GM23338 (cell line): ENCODE results near the gene ZIC5. TPM values are rescaled to one million over a fixed set of nuclear protein-coding genes. Genes with fewer than 3 reads are reported as not detected.

Experiments
- ATAC-seq: fragments of 200-7000 bp; cut with Tn5 transposase; 3 replicates; pipeline ENCODE4 v1.9.1; 2020
- DNase-seq: peaks from one replicate; pipeline ENCODE4 v3.0.0-alpha.2; 2015; ENCODE audit warnings: low spot score
- H2AFZ ChIP-seq: fragments of 200-600 bp; sonication (generic); 2 replicates; pipeline ENCODE4 v1.8.0; 2016; ENCODE audit warnings: antibody characterized with exemption, mild to moderate bottlenecking, moderate library complexity
- H3F3A ChIP-seq: fragments of 200-600 bp; sonication (generic); replicated peaks from 2 replicates; pipeline ENCODE4 v1.8.0; 2017; ENCODE audit warnings: antibody characterized with exemption, mixed run types, low read depth
- H3K27ac ChIP-seq: fragments of 200-600 bp; sonication (generic); 2 replicates; pipeline ENCODE4 v1.6.1; 2016; ENCODE audit warnings: low read depth
- H3K27me3 ChIP-seq: fragments of 200-600 bp; sonication (generic); 2 replicates; pipeline ENCODE4 v1.8.0; 2016; ENCODE audit warnings: mild to moderate bottlenecking, mixed run types, moderate library complexity; ENCODE audit not compliant: insufficient read depth
- H3K36me3 ChIP-seq: fragments of 200-600 bp; sonication (generic); 2 replicates; pipeline ENCODE4 v1.8.0; 2016; ENCODE audit warnings: mild to moderate bottlenecking; ENCODE audit not compliant: insufficient read depth
- H3K4me1 ChIP-seq: fragments of 200-600 bp; sonication (generic); 2 replicates; pipeline ENCODE4 v1.8.0; 2016; ENCODE audit warnings: mild to moderate bottlenecking, moderate library complexity; ENCODE audit not compliant: insufficient read depth
- H3K4me2 ChIP-seq: fragments of 200-600 bp; sonication (generic); 2 replicates; pipeline ENCODE4 v1.7.1; 2017; ENCODE audit warnings: mixed run types
- H3K4me3 ChIP-seq: fragments of 200-600 bp; sonication (generic); 2 replicates; pipeline ENCODE4 v1.6.1; 2016; ENCODE audit warnings: mixed run types
- H3K79me2 ChIP-seq: fragments of 200-600 bp; sonication (generic); replicated peaks from 2 replicates; pipeline ENCODE4 v1.8.0; 2017; ENCODE audit warnings: mild to moderate bottlenecking; ENCODE audit not compliant: insufficient read depth
- H3K9me2 ChIP-seq: fragments of 200-600 bp; sonication (generic); 2 replicates; pipeline ENCODE4 v1.8.0; 2017; ENCODE audit not compliant: insufficient read depth
- H4K20me1 ChIP-seq: fragments of 200-600 bp; sonication (generic); replicated peaks from 2 replicates; pipeline ENCODE4 v1.8.0; 2017; ENCODE audit warnings: mild to moderate bottlenecking; ENCODE audit not compliant: insufficient read depth
- H3K27ac Mint-ChIP-seq: 2 replicates; pipeline ENCODE4 v1.8.0; 2020; ENCODE audit warnings: inconsistent platforms, mild to moderate bottlenecking, moderate library complexity, mixed read lengths
- H3K27me3 Mint-ChIP-seq: 3 replicates; pipeline ENCODE4 v1.8.0; 2022; ENCODE audit warnings: low read depth, mild to moderate bottlenecking, moderate library complexity, mixed read lengths, inconsistent platforms; ENCODE audit not compliant: insufficient read depth, poor library complexity
- H3K36me3 Mint-ChIP-seq: 3 replicates; pipeline ENCODE4 v1.8.0; 2021; ENCODE audit warnings: low read depth, mild to moderate bottlenecking, inconsistent platforms, moderate library complexity, mixed read lengths
- H3K4me1 Mint-ChIP-seq: 3 replicates; pipeline ENCODE4 v1.8.0; 2020; ENCODE audit warnings: mild to moderate bottlenecking, inconsistent platforms, mixed read lengths
- H3K4me3 Mint-ChIP-seq: 3 replicates; pipeline ENCODE4 v1.8.0; 2021; ENCODE audit warnings: moderate library complexity, mild to moderate bottlenecking, inconsistent platforms, mixed read lengths
- H3K9me3 Mint-ChIP-seq: 3 replicates; pipeline ENCODE4 v1.8.0; 2020; ENCODE audit warnings: moderate library complexity, mild to moderate bottlenecking, inconsistent platforms, mixed read lengths
- EZH2phosphoT487 ChIP-seq: fragments of 200-600 bp; sonication (generic); IDR thresholded peaks from one replicate; pipeline ENCODE4 v1.8.1; 2018; ENCODE audit warnings: antibody characterized with exemption; ENCODE audit not compliant: unreplicated experiment
- polyA plus RNA-seq: library from polyadenylated mRNA; unstranded; fragments of >200 nt; fragmentation: Nextera tagmentation; extraction: Ambion mirVana; gene quantifications from 2 replicates; pipeline ENCODE4 v1.2.1, GENCODE V29; 2016
- total RNA-seq: library from RNA; depleted of rRNA; stranded (reverse); fragments of >200 nt; shearing (Covaris generic); gene quantifications from 2 replicates; pipeline ENCODE4 v1.2.3, GENCODE V29; 2014
- TF ChIP-seq, protein P1 (sequence below), 2 experiments: fragments of 200-600 bp in 1 of 2; sonication (generic) in 1 of 2; conservative IDR thresholded peaks; 2 replicates each; pipeline versions ENCODE4 v1.5.1 to v1.6.1; 2016 to 2017; ENCODE audit warnings: antibody characterized with exemption in 2 of 2, low read depth in 2 of 2, mild to moderate bottlenecking in 2 of 2, moderate library complexity in 1 of 2
- TF ChIP-seq, protein P2 (sequence below): fragments of 250-450 bp; sonication (Bioruptor Pico); IDR thresholded peaks from 2 replicates; pipeline ENCODE4 v1.5.0; 2020; ENCODE audit warnings: mild to moderate bottlenecking, moderate library complexity

ZIC5 gene
- total and polyA plus RNA-seq, 2 experiments from 2014 or later: 14.1 to 28.0 TPM

DNA sequence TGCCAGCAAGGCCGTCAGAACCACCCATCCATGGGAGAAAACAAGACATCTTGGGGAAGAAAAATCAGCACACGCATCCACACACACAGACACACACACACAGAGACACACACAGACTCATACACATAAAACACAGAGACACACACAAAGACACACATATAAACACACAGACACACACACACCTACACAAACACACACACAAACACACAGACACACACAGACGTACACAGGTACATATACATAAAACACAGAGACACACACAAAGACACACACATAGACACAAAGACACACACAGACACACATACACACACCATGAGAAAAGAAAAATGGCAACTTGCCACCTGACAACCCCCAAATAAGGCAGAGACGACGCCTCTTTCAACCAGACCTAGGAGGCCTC, 40.6 kb downstream of the ZIC5 start:
- no peaks in the 10 kb centered on the region for H3K79me2 ChIP-seq

More for the DNA sequence above, 40.6 kb downstream of the ZIC5 start:
- Histone ChIP-seq H3K36me3 (no peaks in the 10 kb centered on the region), H3K4me1 (peaks cover 15% of the 10 kb centered on the region), H3K27ac (0 out of 2 replicates have a peak overlapping the region, but pooled peaks have one; percentile 57), H3K4me3 (no peak overlapping the region), H2AFZ (no peak overlapping the region), H3K27me3 (no peaks in the 10 kb centered on the region), H3K4me2 (no peak overlapping the region), H3K9me2 (no peaks in the 10 kb centered on the region), H3F3A (peaks cover 15% of the 10 kb centered on the region; the same call in 1 of the 2 replicates), H4K20me1 (no peaks in the 10 kb centered on the region)
- Mint-ChIP-seq H3K4me1 (peaks cover 19% of the 10 kb centered on the region), H3K36me3 (no peaks in the 10 kb centered on the region), H3K27ac (no peak overlapping the region), H3K9me3 (no peaks in the 10 kb centered on the region), H3K27me3 (no peaks in the 10 kb centered on the region), H3K4me3 (no peak overlapping the region)
- no peak for ATAC-seq
- no peak for DNase-seq
- TF ChIP-seq EZH2phosphoT487: no peak
- TF ChIP-seq, protein P1, sequence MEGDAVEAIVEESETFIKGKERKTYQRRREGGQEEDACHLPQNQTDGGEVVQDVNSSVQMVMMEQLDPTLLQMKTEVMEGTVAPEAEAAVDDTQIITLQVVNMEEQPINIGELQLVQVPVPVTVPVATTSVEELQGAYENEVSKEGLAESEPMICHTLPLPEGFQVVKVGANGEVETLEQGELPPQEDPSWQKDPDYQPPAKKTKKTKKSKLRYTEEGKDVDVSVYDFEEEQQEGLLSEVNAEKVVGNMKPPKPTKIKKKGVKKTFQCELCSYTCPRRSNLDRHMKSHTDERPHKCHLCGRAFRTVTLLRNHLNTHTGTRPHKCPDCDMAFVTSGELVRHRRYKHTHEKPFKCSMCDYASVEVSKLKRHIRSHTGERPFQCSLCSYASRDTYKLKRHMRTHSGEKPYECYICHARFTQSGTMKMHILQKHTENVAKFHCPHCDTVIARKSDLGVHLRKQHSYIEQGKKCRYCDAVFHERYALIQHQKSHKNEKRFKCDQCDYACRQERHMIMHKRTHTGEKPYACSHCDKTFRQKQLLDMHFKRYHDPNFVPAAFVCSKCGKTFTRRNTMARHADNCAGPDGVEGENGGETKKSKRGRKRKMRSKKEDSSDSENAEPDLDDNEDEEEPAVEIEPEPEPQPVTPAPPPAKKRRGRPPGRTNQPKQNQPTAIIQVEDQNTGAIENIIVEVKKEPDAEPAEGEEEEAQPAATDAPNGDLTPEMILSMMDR (conservative IDR thresholded peaks at IDR 0.05; ENCODE audit: low read depth in 2 of 2): no peak
- TF ChIP-seq, protein P2, sequence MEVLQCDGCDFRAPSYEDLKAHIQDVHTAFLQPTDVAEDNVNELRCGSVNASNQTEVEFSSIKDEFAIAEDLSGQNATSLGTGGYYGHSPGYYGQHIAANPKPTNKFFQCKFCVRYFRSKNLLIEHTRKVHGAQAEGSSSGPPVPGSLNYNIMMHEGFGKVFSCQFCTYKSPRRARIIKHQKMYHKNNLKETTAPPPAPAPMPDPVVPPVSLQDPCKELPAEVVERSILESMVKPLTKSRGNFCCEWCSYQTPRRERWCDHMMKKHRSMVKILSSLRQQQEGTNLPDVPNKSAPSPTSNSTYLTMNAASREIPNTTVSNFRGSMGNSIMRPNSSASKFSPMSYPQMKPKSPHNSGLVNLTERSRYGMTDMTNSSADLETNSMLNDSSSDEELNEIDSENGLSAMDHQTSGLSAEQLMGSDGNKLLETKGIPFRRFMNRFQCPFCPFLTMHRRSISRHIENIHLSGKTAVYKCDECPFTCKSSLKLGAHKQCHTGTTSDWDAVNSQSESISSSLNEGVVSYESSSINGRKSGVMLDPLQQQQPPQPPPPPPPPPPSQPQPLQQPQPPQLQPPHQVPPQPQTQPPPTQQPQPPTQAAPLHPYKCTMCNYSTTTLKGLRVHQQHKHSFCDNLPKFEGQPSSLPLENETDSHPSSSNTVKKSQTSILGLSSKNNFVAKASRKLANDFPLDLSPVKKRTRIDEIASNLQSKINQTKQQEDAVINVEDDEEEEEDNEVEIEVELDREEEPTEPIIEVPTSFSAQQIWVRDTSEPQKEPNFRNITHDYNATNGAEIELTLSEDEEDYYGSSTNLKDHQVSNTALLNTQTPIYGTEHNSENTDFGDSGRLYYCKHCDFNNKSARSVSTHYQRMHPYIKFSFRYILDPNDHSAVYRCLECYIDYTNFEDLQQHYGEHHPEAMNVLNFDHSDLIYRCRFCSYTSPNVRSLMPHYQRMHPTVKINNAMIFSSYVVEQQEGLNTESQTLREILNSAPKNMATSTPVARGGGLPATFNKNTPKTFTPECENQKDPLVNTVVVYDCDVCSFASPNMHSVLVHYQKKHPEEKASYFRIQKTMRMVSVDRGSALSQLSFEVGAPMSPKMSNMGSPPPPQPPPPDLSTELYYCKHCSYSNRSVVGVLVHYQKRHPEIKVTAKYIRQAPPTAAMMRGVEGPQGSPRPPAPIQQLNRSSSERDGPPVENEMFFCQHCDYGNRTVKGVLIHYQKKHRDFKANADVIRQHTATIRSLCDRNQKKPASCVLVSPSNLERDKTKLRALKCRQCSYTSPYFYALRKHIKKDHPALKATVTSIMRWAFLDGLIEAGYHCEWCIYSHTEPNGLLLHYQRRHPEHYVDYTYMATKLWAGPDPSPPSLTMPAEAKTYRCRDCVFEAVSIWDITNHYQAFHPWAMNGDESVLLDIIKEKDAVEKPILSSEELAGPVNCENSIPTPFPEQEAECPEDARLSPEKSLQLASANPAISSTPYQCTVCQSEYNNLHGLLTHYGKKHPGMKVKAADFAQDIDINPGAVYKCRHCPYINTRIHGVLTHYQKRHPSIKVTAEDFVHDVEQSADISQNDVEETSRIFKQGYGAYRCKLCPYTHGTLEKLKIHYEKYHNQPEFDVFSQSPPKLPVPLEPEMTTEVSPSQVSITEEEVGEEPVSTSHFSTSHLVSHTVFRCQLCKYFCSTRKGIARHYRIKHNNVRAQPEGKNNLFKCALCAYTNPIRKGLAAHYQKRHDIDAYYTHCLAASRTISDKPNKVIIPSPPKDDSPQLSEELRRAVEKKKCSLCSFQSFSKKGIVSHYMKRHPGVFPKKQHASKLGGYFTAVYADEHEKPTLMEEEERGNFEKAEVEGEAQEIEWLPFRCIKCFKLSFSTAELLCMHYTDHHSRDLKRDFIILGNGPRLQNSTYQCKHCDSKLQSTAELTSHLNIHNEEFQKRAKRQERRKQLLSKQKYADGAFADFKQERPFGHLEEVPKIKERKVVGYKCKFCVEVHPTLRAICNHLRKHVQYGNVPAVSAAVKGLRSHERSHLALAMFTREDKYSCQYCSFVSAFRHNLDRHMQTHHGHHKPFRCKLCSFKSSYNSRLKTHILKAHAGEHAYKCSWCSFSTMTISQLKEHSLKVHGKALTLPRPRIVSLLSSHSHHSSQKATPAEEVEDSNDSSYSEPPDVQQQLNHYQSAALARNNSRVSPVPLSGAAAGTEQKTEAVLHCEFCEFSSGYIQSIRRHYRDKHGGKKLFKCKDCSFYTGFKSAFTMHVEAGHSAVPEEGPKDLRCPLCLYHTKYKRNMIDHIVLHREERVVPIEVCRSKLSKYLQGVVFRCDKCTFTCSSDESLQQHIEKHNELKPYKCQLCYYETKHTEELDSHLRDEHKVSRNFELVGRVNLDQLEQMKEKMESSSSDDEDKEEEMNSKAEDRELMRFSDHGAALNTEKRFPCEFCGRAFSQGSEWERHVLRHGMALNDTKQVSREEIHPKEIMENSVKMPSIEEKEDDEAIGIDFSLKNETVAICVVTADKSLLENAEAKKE: no peak
